CD14-positive monocyte (primary cell): ENCODE results near the gene CNTN4. TPM values are rescaled to one million over a fixed set of nuclear protein-coding genes. Genes with fewer than 3 reads are reported as not detected.

ENCODE experiments used
- DNase-seq, 3 donors: peaks; one replicate each; pipeline ENCODE4 v3.0.0-alpha.2; 2011 to 2022
- H2AFZ ChIP-seq: 2 replicates; pipeline ENCODE4 v1.6.0; 2012; ENCODE audit warnings: mild to moderate bottlenecking, low read depth, low read length, inconsistent platforms; ENCODE audit not compliant: insufficient read depth, poor library complexity, severe bottlenecking
- H3K27ac ChIP-seq, 2 donors: 1 replicate in 1 of 2; 2 replicates in 1 of 2; pipeline ENCODE4 v1.5.1; 2012 to 2013; ENCODE audit warnings: low read length in 2 of 2, control low read depth in 1 of 2, inconsistent platforms in 1 of 2, low read depth in 1 of 2, mild to moderate bottlenecking in 1 of 2
- H3K27me3 ChIP-seq, 2 donors: one replicate each; pipeline versions ENCODE4 v1.6.0 to v1.6.1; 2011 to 2013; ENCODE audit warnings: low read length in 2 of 2; ENCODE audit not compliant: control insufficient read depth in 2 of 2, insufficient read depth in 2 of 2
- H3K36me3 ChIP-seq, 2 donors: replicated peaks in 1 of 2; 1 replicate in 1 of 2; 2 replicates in 1 of 2; pipeline versions ENCODE4 v1.5.1 to v1.6.1; 2012 to 2013; ENCODE audit warnings: low read length in 2 of 2, control low read depth in 1 of 2, inconsistent platforms in 1 of 2, mild to moderate bottlenecking in 1 of 2; ENCODE audit not compliant: insufficient read depth in 2 of 2, control insufficient read depth in 1 of 2
- H3K4me1 ChIP-seq, 2 donors: 1 replicate in 1 of 2; 2 replicates in 1 of 2; pipeline versions ENCODE4 v1.5.1 to v1.6.1; 2012 to 2013; ENCODE audit warnings: low read length in 2 of 2, control low read depth in 1 of 2, inconsistent platforms in 1 of 2, mild to moderate bottlenecking in 1 of 2, moderate library complexity in 1 of 2; ENCODE audit not compliant: insufficient read depth in 2 of 2, control insufficient read depth in 1 of 2
- H3K4me2 ChIP-seq: replicated peaks from 2 replicates; pipeline ENCODE3; 2012; ENCODE audit warnings: low read length, moderate library complexity, mild to moderate bottlenecking; ENCODE audit not compliant: poor library complexity, severe bottlenecking; ENCODE audit errors: extremely low read depth
- H3K4me3 ChIP-seq, 3 experiments: fragments of 200-600 bp in 1 of 3; sonication (generic) in 1 of 3; replicated peaks in 1 of 3; 1 replicate in 2 of 3; 2 replicates in 1 of 3; pipeline ENCODE4 v1.5.1; 2011 to 2013; ENCODE audit warnings: low read length in 3 of 3, mild to moderate bottlenecking in 3 of 3, control low read depth in 2 of 3, low read depth in 2 of 3, inconsistent platforms in 1 of 3, moderate library complexity in 1 of 3
- H3K79me2 ChIP-seq: 2 replicates; pipeline ENCODE4 v1.6.0; 2012; ENCODE audit warnings: mild to moderate bottlenecking, control low read depth, inconsistent platforms, low read length, moderate library complexity; ENCODE audit not compliant: insufficient read depth
- H3K9ac ChIP-seq: 2 replicates; pipeline ENCODE4 v1.6.0; 2017; ENCODE audit warnings: low read length, mild to moderate bottlenecking; ENCODE audit not compliant: insufficient read depth, poor library complexity, severe bottlenecking
- H3K9me3 ChIP-seq, 2 donors: replicated peaks in 1 of 2; 1 replicate in 1 of 2; 2 replicates in 1 of 2; pipeline versions ENCODE4 v1.5.1 to v1.6.1; 2012 to 2013; ENCODE audit warnings: low read length in 2 of 2, control low read depth in 1 of 2; ENCODE audit not compliant: control insufficient read depth in 1 of 2, insufficient read depth in 1 of 2
- H4K20me1 ChIP-seq: 2 replicates; pipeline ENCODE4 v1.6.0; 2012; ENCODE audit warnings: mild to moderate bottlenecking, low read length, control low read depth, moderate library complexity; ENCODE audit not compliant: insufficient read depth
- H3K27ac Mint-ChIP-seq, 7 donors: one replicate each; pipeline ENCODE4 v1.8.0; 2020; ENCODE audit warnings: mild to moderate bottlenecking in 7 of 7, mixed read lengths in 7 of 7, moderate library complexity in 6 of 7, inconsistent platforms in 2 of 7
- H3K27me3 Mint-ChIP-seq, 3 donors: one replicate each; pipeline ENCODE4 v1.8.0; 2021 to 2022; ENCODE audit warnings: low read depth in 3 of 3, mild to moderate bottlenecking in 3 of 3, mixed read lengths in 3 of 3, moderate library complexity in 3 of 3, inconsistent platforms in 1 of 3
- H3K36me3 Mint-ChIP-seq, 2 donors: one replicate each; pipeline ENCODE4 v1.8.0; 2020; ENCODE audit warnings: mixed read lengths in 2 of 2, inconsistent platforms in 1 of 2, mild to moderate bottlenecking in 1 of 2
- H3K4me1 Mint-ChIP-seq: one replicate; pipeline ENCODE4 v1.8.0; 2020; ENCODE audit warnings: mild to moderate bottlenecking, mixed read lengths
- H3K4me3 Mint-ChIP-seq, 2 donors: one replicate each; pipeline ENCODE4 v1.8.0; 2020; ENCODE audit warnings: mild to moderate bottlenecking in 2 of 2, mixed read lengths in 2 of 2, moderate library complexity in 1 of 2
- H3K9me3 Mint-ChIP-seq, 7 donors: one replicate each; pipeline ENCODE4 v1.8.0; 2020 to 2022; ENCODE audit warnings: mixed read lengths in 7 of 7, mild to moderate bottlenecking in 6 of 7, moderate library complexity in 6 of 7, inconsistent platforms in 2 of 7
- CTCF ChIP-seq: fragments of 200-600 bp; IDR thresholded peaks from one replicate; pipeline ENCODE4 v1.8.0; 2022; ENCODE audit warnings: antibody characterized with exemption, mild to moderate bottlenecking
- WGBS: methylation state at CpG from one replicate; pipeline ENCODE4 v1.1.5; 2013; ENCODE audit warnings: missing lambda C conversion rate; ENCODE audit not compliant: insufficient coverage; 5-methylcytosine and 5-hydroxymethylcytosine counted together
- intact Hi-C, 2 donors: fragments of 100-400 bp; cut with micrococcal nuclease; formaldehyde crosslinking; loops; one replicate each; pipeline versions ENCODE4 v1.15.0 to v1.15.1; 2023
- polyA plus RNA-seq, 3 donors: library from polyadenylated mRNA; depleted of rRNA in 1 of 3; unstranded in 2 of 3; stranded (reverse) in 1 of 3; fragments of 300-500 nt in 2 of 3; fragments of >200 nt in 1 of 3; fragmentation: Illumina TruSeq in 2 of 3; gene quantifications; 1 replicate in 2 of 3; 2 replicates in 1 of 3; pipeline ENCODE4 v1.2.3, GENCODE V29; 2012 to 2021

The CNTN4 gene
- polyA plus RNA-seq, 3 donors = not detected

- H3K27me3 Mint-ChIP-seq = no peaks in the 10 kb centered on the region
- Histone ChIP-seq H3K9me3 (peaks cover 0 to 4% of the 10 kb centered on the region in 2 donors), H3K27ac (no peak overlapping the region), H2AFZ (no peak overlapping the region), H3K4me2 (no peak overlapping the region), H3K4me1 (no peaks in the 10 kb centered on the region), H3K79me2 (no peaks in the 10 kb centered on the region), H3K9ac (no peak overlapping the region), H3K27me3 (no peaks in the 10 kb centered on the region), H3K4me3 (no peak overlapping the region), H3K36me3 (no peaks in the 10 kb centered on the region), H4K20me1 (no peaks in the 10 kb centered on the region)
- no peak for DNase-seq
- peaks cover 0 to 18% (median 4%) of the 10 kb centered on the region in 7 donors for H3K9me3 Mint-ChIP-seq
- no peak overlapping the region for H3K27ac Mint-ChIP-seq
- WGBS = no CpG with 5 or more reads among the region's 2 CpGs
- intact Hi-C loops = no loop called here
- TF ChIP-seq CTCF = no peak
- no peak overlapping the region for H3K4me3 Mint-ChIP-seq
- no peaks in the 10 kb centered on the region for H3K4me1 Mint-ChIP-seq
- no peaks in the 10 kb centered on the region for H3K36me3 Mint-ChIP-seq
These were observed 265.2 kb downstream of the CNTN4 start for GRCh38 chr3:2363854-2364253.

- Mint-ChIP-seq H3K4me1 (no peaks in the 10 kb centered on the region), H3K4me3 (no peak overlapping the region), H3K36me3 (no peaks in the 10 kb centered on the region), H3K27ac (no peak overlapping the region), H3K27me3 (no peaks in the 10 kb centered on the region), H3K9me3 (peaks cover 0 to 7% (median 2%) of the 10 kb centered on the region in 7 donors)
- H3K36me3 ChIP-seq = no peaks in the 10 kb centered on the region
- H3K4me1 ChIP-seq = no peaks in the 10 kb centered on the region
- no peaks in the 10 kb centered on the region for H3K9me3 ChIP-seq
- H3K9ac ChIP-seq = no peak overlapping the region
- DNase-seq = no peak
- intact Hi-C loops = no loop called here
- no peak overlapping the region for H2AFZ ChIP-seq
- H3K27ac ChIP-seq = no peak overlapping the region
- TF ChIP-seq CTCF = no peak
- no peak overlapping the region for H3K4me3 ChIP-seq
- H3K4me2 ChIP-seq = no peak overlapping the region
- H4K20me1 ChIP-seq = no peaks in the 10 kb centered on the region
- H3K27me3 ChIP-seq = no peaks in the 10 kb centered on the region
- H3K79me2 ChIP-seq = no peaks in the 10 kb centered on the region
These were observed 271.7 kb downstream of the CNTN4 start for GRCh38 chr3:2370317-2370716.
